DND-41 (cell line): ENCODE results near the gene POU2F3.

ENCODE experiments used
- EZH2 ChIP-seq: IDR thresholded peaks from 3 replicates; pipeline ENCODE4 v1.6.1; 2012; ENCODE audit warnings: borderline replicate concordance, low read depth, mild to moderate bottlenecking, moderate library complexity, low read length, inconsistent platforms; ENCODE audit not compliant: severe bottlenecking
- TF ChIP-seq, protein P1 (sequence below): IDR thresholded peaks from 2 replicates; pipeline ENCODE4 v1.5.1; 2012; ENCODE audit warnings: borderline replicate concordance, low read length, moderate library complexity, mild to moderate bottlenecking; ENCODE audit not compliant: poor library complexity, severe bottlenecking; ENCODE audit errors: extremely low read depth

DNA sequence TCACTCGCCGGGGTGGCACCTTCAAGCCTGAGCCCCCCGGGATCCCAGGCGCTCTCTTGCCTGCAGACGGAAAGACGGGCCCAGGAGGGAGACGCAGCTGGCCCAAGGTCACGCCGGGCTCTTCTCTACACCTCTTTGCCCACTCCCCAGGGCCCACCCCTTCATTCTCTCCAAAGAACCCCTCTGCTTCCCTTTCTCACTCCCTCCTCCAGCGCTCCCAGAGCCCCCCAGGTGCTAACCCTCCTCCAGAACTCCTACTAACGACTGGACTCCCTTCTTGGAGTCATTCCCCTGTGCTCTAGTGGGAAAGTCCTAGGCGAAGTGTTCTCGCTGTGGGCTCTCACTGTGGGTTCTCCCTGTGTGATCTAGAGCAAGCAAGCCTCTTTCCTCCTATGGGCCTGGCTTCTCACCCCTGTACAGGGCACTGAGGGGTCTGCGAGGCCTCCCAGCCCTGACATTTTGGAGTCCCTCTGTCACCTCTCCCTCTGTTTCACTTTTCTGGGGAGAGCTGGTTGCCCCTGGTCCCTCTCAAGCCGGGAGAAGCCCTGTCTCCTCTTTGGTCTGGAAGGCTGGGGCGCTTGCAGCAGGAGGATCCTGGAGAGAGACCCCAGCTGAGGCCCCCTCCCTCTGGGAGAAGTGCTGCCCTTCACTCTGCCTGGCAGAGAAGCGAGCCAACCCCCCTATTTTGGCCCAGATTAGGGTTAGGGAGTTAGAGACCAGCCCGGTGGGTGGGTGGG is 28.2 kb upstream of the POU2F3 start:
- no peak for TF ChIP-seq EZH2
- TF ChIP-seq, protein P1, sequence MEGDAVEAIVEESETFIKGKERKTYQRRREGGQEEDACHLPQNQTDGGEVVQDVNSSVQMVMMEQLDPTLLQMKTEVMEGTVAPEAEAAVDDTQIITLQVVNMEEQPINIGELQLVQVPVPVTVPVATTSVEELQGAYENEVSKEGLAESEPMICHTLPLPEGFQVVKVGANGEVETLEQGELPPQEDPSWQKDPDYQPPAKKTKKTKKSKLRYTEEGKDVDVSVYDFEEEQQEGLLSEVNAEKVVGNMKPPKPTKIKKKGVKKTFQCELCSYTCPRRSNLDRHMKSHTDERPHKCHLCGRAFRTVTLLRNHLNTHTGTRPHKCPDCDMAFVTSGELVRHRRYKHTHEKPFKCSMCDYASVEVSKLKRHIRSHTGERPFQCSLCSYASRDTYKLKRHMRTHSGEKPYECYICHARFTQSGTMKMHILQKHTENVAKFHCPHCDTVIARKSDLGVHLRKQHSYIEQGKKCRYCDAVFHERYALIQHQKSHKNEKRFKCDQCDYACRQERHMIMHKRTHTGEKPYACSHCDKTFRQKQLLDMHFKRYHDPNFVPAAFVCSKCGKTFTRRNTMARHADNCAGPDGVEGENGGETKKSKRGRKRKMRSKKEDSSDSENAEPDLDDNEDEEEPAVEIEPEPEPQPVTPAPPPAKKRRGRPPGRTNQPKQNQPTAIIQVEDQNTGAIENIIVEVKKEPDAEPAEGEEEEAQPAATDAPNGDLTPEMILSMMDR = no peak
